Measurements from ENCODE around the gene CDKN1A.
A peak's percentile ranks its signal among the peaks of the same experiment; 100 is the strongest.
"Not testable (repeated sequence)": the region's sequence is repeated elsewhere in the genome, so short reads cannot be mapped to it uniquely, and the experiment has no call there.

CDKN1A gene

DNA sequence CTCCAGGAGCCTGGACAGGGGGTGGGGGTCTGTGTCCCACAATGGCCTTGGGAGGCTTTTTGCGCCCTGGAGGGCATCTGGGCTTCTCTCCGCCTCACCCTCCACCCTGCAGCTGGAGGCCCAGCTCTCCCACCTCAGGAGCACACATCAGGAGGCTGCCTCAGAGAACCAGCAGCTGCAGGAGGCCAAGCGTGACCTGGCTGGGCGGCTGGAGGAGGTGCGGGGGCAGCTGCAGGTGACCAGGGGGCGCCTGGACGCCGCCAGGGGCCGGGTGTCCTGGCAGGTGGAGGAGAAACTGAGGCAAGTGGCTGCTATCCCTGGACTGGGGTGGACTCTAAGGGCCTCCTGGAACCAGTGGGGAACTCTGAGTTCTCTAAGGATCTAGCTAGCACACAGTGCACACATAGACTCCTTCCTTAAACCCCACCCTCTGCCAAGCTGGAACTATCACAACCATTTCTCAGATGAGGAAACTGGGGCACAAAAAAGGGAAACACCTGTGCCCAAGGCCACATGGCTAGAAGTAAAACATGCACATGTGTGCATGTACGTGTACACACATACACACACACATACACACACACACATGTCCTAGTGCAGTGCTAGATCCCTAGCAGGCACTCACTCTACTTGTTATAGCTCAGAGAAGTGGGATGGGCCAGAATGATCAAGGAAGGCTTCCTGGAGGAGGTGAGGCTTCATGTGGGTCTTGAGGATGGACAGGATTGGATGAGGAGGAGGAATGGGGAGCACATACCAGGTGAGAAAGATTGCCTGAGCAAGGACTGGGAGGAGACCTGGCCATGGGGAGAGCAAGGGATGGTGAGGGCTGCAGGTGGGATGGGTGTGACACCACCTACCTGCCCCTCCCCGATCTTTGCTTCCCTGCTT is 42.0 kb downstream of the CDKN1A start:
- DNase-seq (ENCODE audit: low read depth): no peak

DNA sequence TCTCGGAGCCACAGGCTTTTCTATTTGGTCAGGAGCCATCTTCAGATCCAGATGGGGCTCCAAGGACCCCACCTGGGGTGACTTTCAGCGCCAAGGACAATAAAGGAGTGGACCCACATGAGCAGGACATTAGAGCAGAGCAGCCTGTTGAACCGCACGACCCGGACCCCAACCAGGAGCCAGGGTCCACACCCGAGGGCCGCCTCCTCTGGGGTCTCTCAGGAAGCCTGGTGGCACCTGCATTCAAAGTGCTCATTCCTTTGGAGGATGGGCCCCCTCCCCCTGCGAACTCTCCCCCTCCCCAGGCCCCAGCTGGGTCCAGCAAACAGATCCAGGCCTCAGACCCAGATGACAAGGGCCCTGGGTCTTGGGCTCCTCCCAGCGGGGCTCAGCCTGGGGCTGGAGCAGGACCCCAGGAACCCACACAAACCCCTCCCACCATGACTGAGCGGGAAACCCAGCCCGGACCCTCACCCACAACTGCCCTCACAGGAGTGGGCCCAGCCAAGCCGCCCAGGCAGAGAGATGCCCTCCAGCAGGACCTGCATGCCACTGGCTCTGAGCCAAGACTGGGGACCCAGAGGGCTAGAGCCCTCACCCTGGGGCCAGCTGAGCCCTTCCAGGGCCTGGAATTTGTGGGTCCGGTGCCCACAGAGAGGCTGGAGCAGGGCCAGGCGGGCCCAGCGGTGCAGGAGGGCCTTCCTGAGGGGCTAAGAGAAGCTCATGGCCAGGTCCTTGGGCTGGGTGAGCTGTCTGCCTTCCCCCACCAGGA is 43.0 kb downstream of the CDKN1A start:
- no peak for DNase-seq (ENCODE audit: low read depth)

DNA sequence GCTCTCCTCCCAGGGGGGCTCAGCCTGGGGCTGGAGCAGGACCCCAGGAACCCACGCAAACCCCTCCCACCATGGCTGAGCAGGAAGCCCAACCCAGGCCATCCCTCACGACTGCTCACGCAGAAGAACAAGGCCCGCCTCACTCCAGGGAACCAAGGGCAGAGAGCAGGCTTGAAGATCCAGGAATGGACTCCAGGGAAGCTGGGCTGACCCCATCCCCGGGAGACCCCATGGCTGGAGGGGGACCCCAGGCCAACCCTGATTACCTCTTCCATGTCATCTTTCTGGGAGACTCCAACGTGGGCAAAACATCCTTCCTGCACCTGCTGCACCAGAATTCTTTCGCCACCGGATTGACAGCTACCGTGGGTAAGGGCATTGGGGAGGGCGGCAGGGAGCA is 43.9 kb downstream of the CDKN1A start:
- no peak for DNase-seq (ENCODE audit: low read depth)

DNA sequence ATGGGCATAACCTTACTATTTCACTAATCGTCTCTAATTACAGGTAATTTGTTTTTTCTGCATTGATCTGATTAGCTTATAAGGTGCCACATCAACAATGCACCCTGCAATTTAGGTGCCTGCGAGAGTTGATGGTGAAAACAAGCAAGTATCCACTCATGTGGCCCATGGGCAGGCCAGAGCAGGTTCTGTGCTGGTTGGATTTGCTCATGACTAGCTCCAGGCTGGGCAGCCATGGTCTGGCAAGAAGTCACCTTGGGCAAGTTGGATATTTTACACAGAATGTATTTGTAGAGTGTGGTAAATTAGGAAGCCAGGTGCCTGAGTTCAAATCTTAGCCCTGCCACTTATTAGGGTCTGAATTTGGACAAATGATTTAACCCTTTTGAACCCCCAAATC is 44.4 kb downstream of the CDKN1A start:
- no peak for DNase-seq (ENCODE audit: low read depth)

DNA sequence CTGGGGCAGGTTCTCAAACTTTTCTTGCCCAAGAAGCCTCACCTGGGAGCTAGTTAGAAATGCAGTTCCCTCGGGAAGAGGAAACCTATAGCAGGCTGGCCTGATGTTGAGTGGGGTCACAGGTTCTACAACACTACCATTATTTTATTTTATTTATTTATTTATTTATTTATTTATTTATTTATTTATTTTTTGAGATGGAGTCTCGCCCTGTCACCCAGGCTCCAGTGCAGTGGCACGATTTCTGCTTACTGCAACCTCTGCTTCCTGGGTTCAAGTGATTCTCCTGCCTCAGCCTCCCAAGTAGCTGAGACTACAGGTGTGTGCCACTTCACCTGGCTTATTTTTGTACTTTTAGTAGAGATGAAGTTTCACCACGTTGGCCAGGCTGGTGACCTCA is 45.5 kb downstream of the CDKN1A start:
- not testable (repeated sequence) for DNase-seq (ENCODE audit: low read depth)

DNA sequence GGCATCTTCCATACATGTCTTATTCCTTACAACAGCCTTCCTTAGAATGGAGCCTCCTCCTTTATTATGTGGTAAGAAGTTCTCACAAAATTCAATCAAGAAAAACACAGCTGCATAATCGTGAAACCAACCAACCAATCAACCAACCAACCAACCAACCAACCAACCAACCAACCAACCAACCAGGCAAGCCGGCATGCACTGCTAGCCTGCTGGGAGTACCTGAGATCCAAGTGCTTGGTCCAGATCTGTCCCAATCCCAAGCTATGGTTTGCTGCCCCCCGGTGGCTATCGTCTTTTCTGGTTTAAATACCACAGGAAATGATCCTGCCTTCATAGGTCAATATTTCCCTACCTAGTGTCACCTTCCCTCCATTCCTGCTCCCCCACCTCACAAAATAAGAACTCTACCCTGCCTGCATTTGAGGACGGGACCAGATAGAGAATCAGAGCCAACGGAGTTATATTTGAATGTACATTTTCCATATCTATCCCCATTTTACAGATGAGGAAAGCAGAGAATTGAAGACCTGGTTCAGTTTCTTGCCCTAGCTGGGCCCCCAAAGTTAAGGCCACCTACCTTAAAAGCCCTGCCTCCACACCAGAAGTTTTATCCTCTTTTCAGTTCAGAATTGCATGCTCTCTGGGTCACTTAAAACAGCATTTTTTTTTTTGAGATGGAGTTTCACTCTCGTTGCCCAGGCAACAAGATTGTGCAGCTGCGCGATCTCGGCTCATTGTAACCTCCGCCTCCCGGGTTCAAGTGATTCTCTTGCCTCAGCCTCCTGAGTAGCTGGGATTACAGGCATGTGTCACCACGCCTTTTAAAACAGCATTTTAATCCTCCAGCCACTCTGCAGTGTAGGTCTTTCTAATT is 46.2 kb downstream of the CDKN1A start:
- peak; percentile 63 for DNase-seq (ENCODE audit: low read depth)

DNA sequence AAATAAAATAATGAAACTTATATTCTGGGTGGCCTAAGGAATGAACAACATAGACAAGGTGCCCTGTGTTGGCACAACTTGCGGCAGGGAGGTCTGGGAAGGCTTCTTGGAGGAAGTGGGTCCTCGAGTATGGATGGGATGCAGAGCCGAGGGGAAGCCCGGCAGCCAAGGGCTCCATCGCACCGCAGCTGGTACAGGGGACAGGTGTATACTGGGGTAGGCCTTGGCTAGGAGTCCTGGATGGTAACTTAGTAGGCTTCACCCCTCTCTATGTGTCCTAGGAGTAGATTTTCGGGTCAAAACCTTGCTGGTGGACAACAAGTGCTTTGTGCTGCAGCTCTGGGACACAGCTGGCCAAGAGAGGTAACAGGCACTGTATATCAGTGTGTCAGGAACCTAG is 47.1 kb downstream of the CDKN1A start:
- no peak for DNase-seq (ENCODE audit: low read depth)

DNA sequence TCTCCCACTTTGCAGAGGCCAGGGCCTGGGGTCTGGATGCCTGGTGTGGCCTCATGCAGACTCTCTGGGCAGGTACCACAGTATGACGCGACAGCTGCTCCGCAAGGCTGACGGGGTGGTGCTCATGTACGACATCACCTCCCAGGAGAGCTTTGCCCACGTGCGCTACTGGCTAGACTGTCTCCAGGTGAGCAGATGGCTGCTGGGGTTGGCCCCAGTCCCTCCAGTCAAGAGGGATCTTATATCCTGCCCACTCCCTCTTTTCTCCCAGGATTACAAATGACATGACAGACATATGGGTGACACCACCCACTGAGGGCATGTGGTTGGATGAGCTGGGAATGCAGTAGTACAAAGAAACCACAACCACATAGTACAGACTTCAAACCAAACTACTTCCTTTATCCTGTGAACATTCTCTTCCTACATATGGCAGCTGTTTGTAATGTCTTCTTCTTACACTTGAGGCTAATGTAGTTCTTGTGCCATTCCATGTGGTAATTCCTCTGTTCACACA is 49.0 kb downstream of the CDKN1A start:
- DNase-seq (ENCODE audit: low read depth): peak; percentile 54

DNA sequence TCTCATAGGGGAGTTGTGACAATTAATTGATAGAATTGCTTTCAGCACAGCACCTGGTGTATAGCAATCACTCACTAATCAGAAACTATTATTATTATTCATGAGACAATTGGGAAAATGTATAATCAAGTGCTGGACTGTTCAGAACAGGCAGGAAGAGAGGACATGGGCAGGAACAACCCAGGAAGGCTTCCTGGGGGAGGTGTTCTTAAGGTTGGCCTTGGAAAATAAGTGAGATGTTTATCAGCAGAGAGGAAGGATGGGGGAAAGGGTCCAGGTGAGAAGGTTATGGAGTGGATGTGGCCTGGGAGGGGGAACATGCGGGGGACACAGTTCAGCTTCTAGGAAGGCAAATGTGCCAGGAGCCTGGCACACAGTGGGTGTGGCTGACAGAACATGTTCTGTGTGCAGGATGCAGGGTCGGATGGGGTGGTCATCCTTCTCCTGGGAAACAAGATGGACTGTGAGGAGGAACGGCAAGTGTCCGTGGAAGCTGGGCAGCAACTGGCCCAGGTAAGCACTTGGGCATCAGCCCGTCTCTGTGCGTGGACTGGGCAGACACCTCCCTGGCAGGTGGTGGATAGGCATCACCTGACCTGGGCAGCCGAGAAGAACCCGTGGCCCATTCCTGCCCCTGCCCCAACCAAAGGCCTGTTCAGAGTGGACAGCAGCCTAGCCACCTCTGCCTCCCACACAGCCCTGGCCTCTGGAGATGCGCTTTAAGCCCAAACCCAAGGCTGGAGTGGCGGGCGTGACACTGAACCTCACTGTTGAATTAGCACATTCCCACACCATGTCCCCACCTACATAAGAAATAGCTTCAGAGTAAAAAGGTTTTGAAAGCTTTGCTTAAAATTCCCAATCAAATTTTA is 50.0 kb downstream of the CDKN1A start:
- DNase-seq (ENCODE audit: low read depth): no peak

DNA sequence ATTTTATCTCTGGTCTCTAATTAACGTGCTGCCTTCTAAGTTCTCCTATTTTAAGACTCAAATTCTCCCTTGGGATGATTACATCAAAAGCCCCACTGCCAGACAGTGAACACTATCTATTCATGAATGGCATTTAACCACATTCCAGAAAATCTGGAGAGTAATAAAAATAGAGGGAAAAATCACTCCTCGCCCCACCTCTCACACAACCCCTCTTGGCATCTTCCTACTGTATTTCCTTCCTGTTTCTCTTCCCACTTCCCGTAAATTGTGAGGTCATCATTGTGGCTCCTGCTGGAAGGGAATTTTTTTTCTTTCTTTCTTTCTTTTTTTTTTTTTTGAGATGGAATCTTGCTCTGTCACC is 50.6 kb downstream of the CDKN1A start:
- no peak for DNase-seq (ENCODE audit: low read depth)

DNA sequence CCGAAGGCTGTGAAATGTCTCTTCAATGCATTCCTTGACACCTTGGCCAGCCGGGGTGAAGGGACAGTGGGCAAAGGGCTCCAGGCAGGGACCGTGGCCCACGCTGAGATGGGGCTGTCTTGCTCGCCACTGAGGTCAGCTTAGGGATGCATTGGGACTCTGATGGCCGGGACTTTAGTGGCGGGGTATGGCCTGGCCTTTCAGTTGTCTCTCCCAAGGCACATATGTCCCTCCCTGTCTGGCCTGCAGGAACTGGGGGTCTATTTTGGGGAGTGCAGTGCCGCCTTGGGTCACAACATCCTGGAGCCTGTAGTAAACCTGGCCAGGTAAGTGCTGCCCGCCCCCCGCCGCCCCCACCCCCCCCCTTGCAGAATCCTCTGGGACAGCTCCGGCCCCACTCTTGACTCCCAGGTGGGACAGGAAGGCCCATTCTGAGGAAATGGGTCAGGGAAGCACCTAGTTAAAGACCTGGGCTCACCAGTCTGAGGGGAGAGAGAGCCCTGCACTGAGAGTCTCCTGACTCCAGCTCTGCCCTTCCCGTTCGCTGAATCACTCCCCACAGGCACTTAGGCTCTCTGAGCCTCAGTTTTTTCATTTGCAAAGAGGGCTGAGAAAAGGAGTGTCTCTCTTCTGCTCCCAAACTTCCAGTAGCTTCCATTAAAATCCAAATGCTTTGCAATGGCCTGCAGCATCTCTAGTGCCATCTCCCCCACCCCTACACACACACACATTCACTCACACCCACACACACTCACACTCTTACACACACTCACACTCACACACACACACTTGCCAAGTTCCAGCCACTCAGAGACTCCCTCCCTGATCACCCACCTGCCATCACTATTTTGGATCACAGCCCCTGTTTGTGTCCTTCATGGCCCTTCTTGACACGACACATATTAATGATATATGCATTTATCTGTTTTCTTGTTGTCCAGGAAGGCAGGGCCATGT is 52.2 kb downstream of the CDKN1A start:
- DNase-seq (ENCODE audit: low read depth): no peak

DNA sequence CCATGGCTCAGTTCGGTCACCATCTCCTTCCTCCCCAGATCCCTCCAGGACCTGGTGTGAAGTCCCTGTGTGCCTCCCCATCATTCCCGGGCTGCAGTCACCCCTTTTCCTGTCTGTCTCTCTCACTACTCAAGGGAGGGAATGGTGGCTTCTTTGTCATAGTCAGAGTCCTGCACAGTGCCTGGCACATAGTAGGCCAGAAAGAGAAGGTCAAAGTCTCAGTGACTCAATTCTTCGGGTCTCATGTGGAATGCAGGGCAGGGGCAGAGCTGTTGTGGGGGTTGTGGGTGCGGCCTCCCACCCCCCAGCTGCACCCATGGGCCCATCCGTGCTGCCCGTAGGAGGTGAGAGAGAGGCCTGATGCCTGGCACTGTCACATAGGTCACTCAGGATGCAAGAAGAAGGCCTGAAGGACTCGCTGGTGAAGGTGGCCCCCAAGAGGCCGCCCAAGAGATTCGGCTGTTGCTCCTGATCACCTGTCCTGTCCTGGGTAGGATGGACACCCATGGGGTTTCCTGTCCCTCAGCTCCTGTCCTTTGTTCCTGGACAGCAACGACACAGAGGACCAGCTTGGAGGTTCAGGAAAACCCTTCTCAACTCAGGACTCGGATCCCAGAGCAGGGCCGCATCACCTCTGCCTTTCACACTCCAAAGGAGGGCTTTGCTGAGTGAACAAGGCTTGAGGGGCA is 53.3 kb downstream of the CDKN1A start:
- no peak for DNase-seq (ENCODE audit: low read depth)

DNA sequence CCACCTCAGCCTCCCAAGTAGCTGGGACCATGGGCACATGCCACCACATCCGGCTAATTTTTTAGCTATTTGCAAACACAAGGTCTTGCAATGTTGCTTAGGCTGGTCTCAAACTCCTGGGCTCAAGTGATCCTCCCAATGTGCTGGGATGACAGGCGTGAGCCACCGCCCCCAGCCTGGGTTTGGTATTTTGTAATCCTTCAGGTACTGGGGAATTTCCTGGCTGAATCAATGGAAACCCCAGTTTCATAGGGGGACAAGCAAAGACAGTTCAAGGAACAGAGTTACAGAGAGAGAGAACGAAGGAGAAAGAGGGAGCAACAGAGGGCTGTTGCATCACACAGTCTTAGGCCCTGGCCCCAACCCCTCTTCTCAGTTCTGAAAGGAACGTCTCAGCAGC is 54.8 kb downstream of the CDKN1A start:
- no peak for DNase-seq (ENCODE audit: low read depth)

DNA sequence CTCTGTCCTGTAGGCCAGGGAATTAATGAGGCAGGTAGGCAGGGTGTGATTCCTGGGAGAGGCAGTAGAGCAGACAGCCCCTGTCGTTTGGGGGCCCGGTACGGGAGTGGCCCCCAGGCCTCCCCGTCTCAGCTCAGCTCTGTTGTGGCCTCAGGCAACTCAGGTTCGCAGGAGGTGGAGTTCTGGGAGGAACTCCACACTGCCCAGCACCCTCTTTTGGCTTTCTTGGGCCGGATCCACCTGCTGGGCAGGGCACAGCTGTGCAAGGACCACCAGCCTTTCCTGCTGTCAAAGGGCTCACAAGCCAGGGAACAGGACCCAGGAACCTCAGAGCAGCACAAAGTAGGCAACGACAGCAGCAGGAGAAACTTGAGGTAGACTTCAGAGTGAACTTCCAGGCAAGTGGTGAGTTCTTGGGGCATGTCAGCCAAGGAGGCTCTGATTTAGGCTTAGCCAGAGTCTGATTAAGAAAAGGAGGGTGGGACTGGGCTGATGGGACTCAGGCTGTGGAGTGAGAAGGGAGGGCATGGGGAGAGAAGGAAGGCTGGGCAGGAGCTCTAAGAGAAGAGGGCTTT is 56.1 kb downstream of the CDKN1A start:
- no peak for DNase-seq (ENCODE audit: low read depth)

DNA sequence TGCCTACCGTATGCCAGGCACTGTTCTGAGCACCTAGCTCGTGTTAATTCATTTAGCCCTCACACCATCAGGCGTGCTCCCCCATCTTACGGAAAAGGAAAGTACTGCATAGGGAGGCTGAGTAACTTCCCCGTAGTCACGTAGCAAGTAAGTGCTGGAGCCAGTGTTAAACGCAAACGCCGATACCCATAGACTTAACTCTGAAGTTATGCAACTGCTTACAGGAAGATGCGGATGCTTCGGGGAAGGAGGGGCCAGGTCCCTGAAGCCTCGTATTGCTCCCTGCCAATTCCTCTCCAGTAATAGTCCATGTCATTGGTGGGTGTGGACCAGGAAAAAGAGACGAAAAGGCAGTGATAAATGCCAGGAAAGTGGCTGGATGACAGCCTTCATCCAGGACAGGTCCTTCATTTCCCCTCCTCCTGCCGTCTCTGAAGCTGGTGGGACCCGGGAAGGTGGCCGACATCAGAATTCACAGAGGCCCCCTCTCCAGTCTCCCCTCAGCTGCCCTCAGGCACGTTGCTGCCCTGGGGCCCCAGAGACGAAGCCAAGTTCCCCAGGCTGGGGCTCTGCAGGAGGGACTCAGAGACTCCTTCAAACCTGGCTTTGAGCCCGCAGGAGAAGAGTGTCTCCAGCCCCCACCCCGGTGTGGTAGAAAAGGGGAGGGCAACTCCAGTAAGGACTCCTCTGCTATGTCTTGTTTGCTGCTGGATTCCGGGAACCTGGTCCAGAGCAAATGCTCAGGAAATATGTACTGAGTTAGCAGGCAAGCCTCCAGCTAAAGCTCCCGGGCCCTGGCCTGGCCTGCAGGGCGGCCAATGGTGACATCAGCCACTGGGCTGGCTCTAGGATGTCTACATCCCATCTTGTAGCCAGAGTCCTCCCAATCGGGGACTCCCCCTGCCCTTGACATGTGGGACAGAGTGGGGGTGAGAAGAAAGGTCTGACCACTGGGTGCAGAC is 56.9 kb downstream of the CDKN1A start:
- DNase-seq (ENCODE audit: low read depth): peak; percentile 84
